Nephron (organoid): ENCODE results near the gene OR10H1.
"Not testable (repeated sequence)": the region's sequence is repeated elsewhere in the genome, so short reads cannot be mapped to it uniquely, and the experiment has no call there.

Source experiments
- H3K27ac Mint-ChIP-seq, 3 experiments: 2 replicates each; pipeline ENCODE4 v1.8.0; 2020; ENCODE audit warnings: mixed read lengths in 3 of 3, mild to moderate bottlenecking in 2 of 3, moderate library complexity in 1 of 3
- H3K27me3 Mint-ChIP-seq: 2 replicates; pipeline ENCODE4 v1.8.0; 2021; ENCODE audit warnings: low read depth, mild to moderate bottlenecking, moderate library complexity, mixed read lengths
- H3K36me3 Mint-ChIP-seq: 2 replicates; pipeline ENCODE4 v1.8.0; 2020; ENCODE audit warnings: low read depth, mixed read lengths
- H3K4me1 Mint-ChIP-seq: 2 replicates; pipeline ENCODE4 v1.8.0; 2020; ENCODE audit warnings: mixed read lengths
- H3K4me3 Mint-ChIP-seq, 3 experiments: 2 replicates each; pipeline ENCODE4 v1.8.0; 2020; ENCODE audit warnings: mild to moderate bottlenecking in 3 of 3, mixed read lengths in 3 of 3, moderate library complexity in 2 of 3
- H3K9me3 Mint-ChIP-seq: 2 replicates; pipeline ENCODE4 v1.8.0; 2020; ENCODE audit warnings: mixed read lengths
- CTCF ChIP-seq, 3 experiments: fragments of 200-600 bp; sonication (generic); IDR thresholded peaks; one replicate each; pipeline ENCODE4 v1.5.0; 2021; ENCODE audit warnings: antibody characterized with exemption in 3 of 3; ENCODE audit not compliant: unreplicated experiment in 3 of 3

OR10H1 gene

GRCh38 chr19:15779756-15780476, 35.5 kb downstream of the OR10H1 start:
- no peak for TF ChIP-seq CTCF (IDR thresholded peaks at IDR 0.05; ENCODE audit: unreplicated experiment in 3 of 3)
- Mint-ChIP-seq H3K27ac (no peak overlapping the region), H3K9me3 (peaks cover 48% of the 10 kb centered on the region), H3K4me3 (no peak overlapping the region), H3K27me3 (no peaks in the 10 kb centered on the region), H3K4me1 (no peaks in the 10 kb centered on the region), H3K36me3 (no peaks in the 10 kb centered on the region)

GRCh38 chr19:15776991-15777970, 38.2 kb downstream of the OR10H1 start:
- H3K9me3 Mint-ChIP-seq = peaks cover 57% of the 10 kb centered on the region

GRCh38 chr19:15776264-15776663, 39.2 kb downstream of the OR10H1 start:
- Mint-ChIP-seq H3K4me3 (no peak overlapping the region), H3K36me3 (no peaks in the 10 kb centered on the region), H3K27me3 (no peaks in the 10 kb centered on the region), H3K9me3 (peaks cover 60% of the 10 kb centered on the region), H3K27ac (no peak overlapping the region), H3K4me1 (no peaks in the 10 kb centered on the region)
- no peak for TF ChIP-seq CTCF (IDR thresholded peaks at IDR 0.05; ENCODE audit: unreplicated experiment in 3 of 3)

More at GRCh38 chr19:15776991-15777970, 38.2 kb downstream of the OR10H1 start:
- Mint-ChIP-seq H3K27me3 (no peaks in the 10 kb centered on the region), H3K27ac (no peak overlapping the region), H3K4me3 (no peak overlapping the region), H3K36me3 (no peaks in the 10 kb centered on the region), H3K4me1 (no peaks in the 10 kb centered on the region)
- TF ChIP-seq CTCF (IDR thresholded peaks at IDR 0.05; ENCODE audit: unreplicated experiment in 3 of 3) = no peak

- H3K27ac Mint-ChIP-seq = no peak overlapping the region
- no peaks in the 10 kb centered on the region for H3K27me3 Mint-ChIP-seq
- H3K4me1 Mint-ChIP-seq = no peaks in the 10 kb centered on the region
- TF ChIP-seq CTCF (IDR thresholded peaks at IDR 0.05; ENCODE audit: unreplicated experiment in 3 of 3) = no peak
- H3K36me3 Mint-ChIP-seq = no peaks in the 10 kb centered on the region
- H3K9me3 Mint-ChIP-seq = peaks cover 61% of the 10 kb centered on the region
- H3K4me3 Mint-ChIP-seq = no peak overlapping the region
These were observed 40.2 kb downstream of the OR10H1 start for GRCh38 chr19:15775249-15775648.

DNA sequence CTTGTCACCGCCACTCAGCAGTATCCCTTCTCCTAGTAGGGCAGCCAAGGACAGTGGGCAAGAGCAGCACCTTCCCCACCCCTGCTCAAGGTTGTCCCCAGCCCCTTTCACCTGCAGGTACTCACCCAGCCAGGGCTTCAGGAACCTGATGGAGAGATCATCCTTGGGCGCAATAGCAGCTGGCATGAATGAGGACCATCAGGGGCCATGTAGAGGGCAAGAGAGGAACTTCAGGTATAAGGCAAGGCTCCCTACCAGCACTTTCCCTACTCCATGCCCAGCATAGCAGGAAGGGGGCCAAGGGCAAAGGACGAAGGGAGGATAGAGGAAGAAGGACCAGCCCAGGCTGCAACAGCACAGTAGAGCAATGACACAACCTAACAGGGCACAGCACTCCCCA, 41.3 kb downstream of the OR10H1 start:
- H3K36me3 Mint-ChIP-seq, H3K27ac Mint-ChIP-seq, H3K4me1 Mint-ChIP-seq, H3K4me3 Mint-ChIP-seq, H3K27me3 Mint-ChIP-seq: not testable (repeated sequence)
- H3K9me3 Mint-ChIP-seq = peaks cover 68% of the 10 kb centered on the region

DNA sequence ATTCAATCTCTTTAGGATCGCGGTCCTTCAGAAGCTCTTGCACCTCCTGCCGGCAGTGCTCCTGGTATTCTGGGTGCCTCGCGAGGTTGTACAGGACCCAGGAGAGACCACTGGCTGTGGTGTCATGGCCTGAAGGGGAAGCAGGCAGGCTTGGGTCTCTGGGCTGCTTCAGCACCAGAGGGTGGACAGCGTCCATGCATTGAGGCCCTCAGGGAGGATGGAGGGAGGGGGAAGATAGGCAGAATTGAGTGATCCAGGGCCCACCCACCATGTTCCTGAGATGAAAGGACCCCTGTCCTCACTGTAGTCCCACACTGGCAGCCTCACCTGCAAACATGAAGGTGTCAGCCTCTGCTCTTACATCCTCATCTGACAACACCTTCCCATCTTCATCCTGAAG, 45.9 kb downstream of the OR10H1 start:
- Mint-ChIP-seq H3K27ac (no peak overlapping the region), H3K36me3 (no peaks in the 10 kb centered on the region), H3K27me3 (no peaks in the 10 kb centered on the region), H3K4me1 (no peaks in the 10 kb centered on the region), H3K9me3 (peaks cover 69% of the 10 kb centered on the region), H3K4me3 (no peak overlapping the region)
- TF ChIP-seq CTCF (IDR thresholded peaks at IDR 0.05; ENCODE audit: unreplicated experiment in 3 of 3) = no peak
